Activated CD4-positive, alpha-beta T cell treated with anti-CD3 and anti-CD28 coated beads, Interleukin-10, Interleukin-2, amounts not matched to agents 100 ng/mL and 50 ng/mL, durations not matched to agents 16 hours and 8 hours (primary cell): ENCODE results near the gene KPNA6.
"Not testable (repeated sequence)": the region's sequence is repeated elsewhere in the genome, so short reads cannot be mapped to it uniquely, and the experiment has no call there.

Experiments
- DNase-seq: peaks from one replicate; pipeline ENCODE4 v3.0.0-alpha.2; 2020

Gene KPNA6

DNA sequence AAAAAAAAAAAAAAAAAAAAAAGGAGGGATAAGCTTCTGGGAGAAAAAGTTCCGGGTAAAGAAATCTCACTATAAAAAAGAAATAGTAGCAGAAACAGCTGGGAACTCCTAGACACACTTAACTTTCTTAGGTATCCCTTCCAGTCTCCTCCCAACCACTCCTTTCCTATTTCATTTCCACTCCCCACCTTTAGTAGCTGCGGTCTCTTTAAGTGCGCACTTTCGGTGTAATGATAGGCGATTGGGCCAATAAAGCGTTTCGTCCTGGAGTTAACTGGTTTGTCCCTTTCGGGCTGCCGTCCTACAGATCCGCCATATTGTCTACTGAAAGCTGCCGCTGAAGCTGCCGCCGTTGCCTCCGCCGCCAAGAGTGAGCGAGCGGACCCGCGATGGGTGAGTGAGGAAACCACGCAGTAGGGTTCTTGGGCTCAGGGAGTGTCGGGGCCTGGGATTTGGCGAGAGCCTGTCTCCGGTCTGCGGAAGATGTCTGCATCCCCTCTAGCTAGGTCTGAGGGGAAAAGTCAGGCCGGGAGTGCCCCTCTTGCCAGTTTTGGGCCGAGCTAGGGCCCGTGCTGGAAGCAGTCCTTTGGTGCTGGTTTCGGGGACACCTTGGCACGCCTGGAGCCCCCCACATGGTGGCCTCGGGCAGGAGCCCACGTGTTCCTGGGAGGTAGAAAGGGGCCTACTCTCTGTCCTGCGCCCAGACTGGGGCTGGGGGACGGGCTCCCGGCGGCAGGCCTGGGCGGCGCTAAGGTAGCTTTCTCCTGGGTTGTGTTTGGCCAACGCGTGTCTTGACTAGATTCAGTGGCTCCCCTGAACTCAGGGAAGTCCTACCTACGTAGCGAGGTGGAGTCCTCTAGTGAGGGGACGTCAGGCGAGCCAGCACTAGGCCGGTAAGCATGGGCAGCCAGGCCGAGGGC lies at the start of gene KPNA6:
Gene KPNA6 (plus strand): TSS at position 315 of the 920 bp plus-strand sequence. CDS start 75 bp downstream, at position 390.
- peak; percentile 95 for DNase-seq

DNA sequence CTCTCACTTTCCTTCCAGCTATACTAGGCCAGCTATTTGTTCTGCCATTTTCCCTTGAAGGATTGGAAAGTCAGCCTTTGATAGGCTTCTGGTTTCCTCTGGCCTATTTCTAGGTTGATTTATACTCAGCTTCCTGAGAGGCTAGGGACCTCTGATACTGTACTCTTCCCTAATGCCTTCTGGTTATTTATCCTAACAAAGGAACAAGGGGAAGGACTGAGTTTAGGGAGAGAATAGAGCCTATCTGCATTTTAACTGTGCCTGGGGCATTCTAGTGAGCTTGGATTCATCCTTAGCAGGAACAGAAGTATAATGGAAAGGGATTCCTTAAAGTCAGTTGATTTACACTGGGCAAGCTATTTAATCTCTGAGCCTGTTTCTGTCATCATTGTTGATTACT lies 46.9 kb upstream of the KPNA6 start:
- DNase-seq: no peak

DNA sequence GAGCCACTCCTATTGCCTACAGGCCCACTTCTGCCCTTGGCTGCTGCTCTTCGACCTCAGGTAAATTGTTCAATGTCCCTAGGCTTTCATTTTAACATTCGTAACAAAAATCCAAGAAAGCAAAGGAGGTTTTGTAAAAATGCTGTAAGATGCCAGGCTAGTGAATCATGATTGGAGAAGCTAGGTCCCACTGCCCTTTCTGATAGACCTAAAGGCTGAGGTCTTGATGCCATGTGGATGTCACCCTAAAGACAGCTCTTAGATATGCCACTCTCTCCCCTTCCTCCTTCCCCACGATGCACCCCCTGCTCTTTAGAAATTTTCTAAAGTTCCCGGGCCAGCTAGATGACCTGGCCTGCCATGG lies 45.0 kb upstream of the KPNA6 start:
- DNase-seq: no peak

DNA sequence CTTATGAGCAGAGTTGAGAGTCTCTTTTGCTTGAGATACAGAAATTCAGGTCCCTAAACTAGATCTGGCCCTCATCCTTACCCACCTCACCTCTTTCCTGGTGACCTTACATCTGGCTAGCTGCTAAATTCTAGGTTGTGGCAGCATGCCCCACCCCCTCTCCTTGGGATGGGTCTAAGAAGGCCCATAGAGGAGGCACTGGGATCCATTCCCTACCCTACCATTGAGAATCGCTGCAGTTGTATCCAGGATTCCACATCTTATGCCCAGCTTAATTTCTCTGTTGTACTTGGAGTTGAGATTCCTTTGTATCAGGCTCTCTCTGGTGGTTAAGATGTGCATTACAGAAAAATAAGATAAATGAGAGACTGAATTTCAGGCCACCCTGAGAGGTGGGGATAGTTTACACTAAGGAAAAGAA lies 44.6 kb upstream of the KPNA6 start:
- peak; percentile 36 for DNase-seq

DNA sequence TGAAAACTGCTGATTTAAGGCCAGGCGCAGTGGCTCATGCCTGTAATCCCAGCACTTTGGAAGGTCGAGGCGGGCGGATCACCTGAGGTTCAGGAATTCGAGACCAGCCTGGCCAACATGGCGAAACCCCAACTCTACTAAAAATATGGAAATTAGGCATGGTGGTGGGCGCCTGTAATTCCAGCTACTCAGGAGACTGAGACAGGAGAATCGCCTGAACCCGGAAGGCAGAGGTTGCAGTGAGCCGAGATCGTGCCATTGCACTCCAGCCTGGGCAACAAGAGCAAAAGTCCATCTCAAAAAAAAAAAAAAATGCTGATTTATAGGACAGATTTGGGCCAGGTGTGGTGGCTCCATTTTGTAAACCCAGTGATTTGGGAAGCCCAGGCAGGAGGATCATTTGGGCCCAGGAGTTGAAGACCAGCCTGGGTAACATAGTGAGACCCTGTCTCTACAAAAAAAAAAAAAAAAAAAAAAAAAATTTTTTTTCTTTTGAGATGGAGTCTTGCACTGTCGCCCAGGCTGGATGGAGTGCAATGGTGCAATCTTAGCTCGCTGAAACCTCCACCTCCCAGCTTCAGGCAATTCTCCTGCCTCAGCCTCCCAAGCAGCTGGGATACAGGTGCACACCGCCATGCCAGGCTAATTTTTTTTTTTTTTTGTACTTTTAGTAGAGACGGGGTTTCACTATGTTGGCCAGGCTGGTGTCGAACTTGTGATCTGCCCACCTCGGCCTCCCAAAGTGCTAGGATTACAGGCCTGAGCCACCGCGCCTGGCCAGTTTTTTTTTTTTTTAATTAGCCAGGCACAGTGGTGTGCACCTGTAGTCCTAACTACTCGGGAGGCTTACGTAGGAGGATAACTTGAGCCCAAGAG lies 42.0 kb upstream of the KPNA6 start:
- not testable (repeated sequence) for DNase-seq

DNA sequence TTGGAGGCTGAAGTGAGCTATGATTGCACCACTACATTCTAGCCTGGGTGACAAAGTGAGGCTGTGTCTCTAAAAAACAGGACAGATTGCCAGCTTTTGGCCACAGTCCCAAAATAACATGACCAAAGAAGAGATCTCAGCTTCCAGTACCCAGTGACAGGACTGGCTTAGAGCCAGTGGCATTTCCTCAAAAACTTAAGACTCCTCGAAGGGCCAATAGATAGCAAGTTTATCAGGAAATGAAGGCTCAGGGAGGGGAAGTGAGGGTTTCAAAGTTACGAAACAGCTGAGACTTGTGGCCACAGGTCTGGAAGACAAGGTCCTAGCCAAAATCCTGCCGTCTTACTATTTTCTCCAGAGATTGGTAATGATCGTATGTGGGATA lies 41.4 kb upstream of the KPNA6 start:
- peak; percentile 56 for DNase-seq

DNA sequence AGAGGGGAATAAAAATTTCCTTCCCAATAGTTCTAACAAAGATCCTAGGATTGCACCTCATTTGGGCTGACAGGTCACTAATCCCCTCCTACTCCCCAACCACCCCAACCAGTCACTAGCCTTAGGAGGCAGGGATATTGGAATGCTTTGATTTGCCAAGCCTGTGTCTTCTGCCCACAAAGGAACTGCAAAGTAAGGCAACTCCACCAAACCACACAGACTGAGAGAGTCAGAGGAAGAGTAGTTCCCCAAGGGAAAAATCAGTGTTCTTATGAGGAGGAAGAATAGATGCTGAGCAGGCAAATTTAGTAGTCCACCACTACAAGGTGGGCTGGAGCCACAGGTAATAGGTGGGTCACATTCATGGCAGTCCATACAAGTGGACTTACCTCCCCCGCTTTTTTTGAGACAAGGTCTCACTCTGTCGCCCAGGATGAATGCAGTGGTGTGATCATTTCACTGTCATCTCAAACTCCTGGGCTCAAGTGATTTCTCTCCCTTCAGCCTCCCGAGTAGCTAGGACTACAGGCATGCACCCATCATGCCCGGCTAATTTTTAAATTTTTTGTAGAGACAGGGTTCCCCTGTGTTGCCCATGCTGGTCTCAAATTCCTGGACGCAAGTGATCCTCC lies 38.8 kb upstream of the KPNA6 start:
- no peak for DNase-seq

DNA sequence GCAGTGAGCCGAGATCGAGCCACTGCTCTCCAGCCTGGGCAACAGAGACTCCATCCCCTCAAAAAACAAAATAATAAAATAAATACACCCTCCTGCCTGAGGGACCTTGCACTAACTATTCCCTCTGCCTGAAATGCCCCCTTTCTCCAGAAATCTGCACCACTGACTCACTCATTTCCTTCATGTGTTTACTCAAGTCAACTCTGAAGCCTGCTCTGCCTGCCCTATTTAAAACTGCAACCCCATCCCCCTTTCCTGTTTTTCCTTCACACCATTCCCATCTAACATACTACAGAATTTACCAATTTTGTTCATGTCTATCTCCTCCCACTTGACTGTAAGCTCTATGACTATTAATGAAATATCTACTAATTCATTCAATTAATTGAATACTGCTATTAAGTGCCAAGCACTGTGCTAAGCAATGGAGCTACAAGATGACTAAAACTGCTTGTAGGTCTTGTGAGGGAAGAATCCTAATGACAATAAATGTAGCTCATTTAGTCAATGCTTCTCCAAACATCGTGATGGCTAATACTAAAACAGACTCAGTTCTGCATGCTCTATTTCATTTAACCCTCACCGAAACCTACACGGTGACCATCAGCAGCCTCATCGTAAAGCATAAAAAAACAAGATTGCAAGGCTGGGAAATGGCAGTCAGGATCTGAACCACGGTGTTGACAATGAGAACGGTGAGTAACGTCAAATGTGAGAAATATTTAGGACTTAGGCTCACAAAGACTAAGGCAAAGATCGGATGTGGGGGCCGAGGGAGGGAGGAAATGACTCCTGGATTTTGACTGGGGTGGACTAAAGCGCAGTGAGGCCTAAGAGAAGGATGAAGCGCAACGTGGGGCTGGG lies 35.9 kb upstream of the KPNA6 start:
- DNase-seq: no peak

DNA sequence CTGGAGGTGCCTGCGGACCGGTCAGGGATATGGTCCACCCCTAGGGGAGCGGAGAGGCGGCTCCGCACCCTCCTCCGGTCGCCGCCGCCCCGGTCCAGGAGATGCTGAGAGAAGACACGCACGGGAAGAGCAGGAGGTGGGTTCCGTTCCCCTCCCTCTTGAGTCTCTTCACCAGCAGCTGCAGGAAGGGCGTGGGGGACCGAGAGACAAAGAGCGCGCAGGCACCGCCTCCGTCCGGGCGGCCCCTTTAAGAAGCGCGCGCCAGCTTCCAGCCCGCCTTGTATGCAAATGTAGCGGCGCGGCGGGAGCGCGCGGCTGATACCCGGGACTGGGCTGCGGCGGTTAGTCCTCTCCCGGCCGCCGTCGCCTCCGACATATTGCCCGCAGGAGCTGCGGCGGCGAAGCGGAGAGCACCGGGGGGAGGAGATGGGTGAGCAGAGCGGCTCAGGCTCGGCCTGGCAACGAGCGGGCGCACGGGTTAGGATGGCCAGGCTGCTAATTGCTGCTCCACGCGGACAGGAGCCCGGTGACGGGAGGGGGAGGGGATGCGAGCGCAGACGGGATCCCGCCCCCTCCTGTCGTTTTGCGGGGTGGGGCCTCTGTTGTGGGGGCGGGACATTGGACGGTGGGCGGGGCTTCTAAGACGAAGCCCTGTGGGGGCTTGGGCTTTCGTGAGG lies 35.1 kb upstream of the KPNA6 start, which contains the start of gene TMEM39B:
Gene TMEM39B (plus strand): TSS at position 318 of the 677 bp plus-strand sequence. CDS start 109 bp downstream, at position 427.
- DNase-seq: peak; percentile 97

DNA sequence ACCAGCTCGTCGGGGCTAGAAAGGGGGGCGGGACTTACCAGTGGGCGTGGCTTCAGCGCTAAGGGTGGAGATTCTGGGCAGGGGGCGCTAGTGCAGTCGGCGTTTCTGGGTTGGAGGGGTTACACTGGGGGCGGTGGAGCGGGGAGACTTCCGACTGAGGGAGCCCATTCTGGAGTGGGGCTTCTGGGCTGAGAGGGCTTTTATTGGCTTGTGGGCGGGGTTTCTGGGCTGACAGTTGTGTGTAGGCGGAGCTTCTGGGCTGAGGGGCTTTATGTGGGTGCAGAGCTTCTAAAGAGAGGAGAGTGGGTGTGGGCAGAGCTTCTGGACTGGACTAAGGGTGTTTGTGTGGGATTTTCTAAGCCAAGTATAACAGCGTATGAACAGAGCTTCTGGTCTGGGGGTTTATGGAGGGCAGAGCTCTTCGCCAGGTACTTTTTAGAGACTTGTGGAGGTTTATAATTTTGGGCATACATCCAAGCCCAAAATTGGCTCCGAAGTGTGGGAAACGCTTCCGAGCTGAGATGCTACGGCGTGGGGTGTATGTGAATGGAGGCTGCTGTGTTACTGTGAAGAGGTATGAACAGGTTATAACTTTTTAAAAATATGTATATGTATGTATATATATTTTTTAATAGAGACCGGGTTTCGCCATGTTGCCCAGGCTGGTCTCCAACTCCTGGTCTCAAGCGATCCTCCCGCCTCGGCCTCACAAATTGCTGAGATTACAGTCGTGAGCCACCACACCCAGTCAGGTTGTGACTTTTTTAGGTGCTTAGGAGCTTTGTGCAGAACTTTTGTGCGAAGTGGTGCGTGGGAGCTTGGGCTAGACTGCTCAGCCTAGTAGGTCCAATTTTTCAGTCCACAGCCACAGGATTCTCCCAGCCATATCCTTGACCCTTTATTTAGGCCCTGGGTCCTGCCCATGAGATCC lies 34.3 kb upstream of the KPNA6 start:
- DNase-seq: no peak

DNA sequence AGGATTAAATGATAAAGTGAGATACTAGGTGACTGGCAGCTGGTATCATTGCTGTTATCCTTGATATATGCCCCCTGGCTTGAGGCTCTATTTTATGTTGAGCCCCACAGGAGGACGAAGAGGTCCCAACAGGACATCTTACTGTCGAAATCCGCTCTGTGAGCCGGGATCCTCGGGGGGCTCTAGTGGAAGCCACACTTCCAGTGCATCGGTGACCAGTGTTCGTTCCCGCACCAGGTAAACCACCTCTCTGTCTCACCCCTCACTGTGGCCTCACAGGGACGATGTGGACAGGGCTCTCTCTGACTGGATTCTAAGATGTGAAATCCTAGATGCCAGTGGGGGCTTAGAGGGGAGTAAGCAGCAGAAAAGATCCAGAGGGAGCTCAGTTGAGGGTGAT lies 33.0 kb upstream of the KPNA6 start:
- no peak for DNase-seq

DNA sequence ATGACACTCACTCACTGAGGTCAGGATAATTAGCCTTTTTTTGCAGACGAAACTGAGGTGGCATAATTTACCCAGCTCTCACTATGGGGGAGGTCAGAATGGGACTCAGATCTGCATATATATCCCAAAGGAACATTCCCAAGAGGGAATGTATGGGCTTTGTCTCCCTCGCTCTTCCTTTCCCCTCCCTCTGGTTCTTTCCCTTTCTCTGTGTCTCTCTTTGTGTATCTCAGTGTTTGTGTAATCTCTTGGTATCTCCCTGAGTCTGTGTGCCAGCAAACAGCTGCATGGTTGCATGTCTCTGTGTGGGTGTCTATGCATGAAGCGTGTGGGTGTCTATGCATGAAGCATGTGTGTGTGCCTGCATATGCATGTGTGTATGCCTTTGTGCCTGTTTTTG lies 30.4 kb upstream of the KPNA6 start:
- no peak for DNase-seq

DNA sequence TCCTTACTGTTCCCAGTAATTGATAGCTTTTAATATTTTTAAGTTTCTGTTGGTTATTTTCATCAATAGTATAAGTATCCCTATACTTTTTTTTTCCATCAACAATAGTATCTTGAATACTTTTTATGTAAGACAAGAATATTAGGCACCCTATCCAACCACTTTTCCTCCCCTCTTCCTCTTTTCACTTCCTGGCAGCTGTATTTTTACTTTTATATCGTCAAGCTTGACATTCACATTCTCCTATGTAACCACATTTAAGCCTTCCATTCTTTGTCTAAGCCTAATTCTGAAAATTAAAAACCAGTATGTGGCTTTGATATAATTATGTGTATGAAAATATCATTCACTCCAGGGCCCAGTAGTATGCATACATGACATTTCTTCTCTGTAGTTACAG lies 25.8 kb upstream of the KPNA6 start:
- no peak for DNase-seq

DNA sequence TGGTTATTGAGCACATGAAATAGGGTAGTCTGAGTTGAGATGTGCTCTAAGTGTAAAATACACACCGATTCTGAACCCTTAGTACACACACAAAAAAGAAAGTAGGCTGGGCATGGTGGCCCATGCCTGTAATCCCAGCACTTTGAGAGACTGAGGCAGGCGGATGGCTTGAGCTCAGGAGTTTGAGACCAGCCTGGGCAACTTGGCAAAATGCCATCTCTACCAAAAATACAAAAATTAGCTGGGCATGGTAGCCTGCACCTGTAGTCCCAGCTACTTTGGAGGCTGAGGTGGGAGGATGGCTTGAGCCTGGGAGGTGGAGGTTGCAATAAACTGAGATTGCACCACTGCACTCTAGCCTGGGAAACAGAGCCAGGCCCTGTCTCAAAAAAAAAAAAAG lies 21.5 kb upstream of the KPNA6 start:
- DNase-seq: not testable (repeated sequence)

DNA sequence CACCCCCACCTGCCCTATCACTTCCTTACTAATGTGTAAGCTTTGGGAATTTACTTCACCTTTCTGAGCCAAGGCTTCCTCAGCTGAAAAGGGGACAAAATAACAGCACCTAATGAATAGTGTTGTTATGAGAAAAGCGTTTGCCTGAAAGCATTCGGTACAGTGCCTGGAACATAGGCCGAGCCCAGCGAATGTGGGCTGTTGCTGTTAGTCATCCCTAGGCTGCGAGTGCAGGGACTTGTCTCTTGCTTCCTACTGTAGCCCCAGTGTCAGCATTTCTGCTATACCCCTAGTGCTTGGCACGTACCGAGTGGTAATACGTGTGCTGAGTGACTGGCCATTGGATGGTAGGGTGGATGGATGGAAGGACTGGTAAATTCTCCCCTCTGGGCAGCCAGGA lies 16.7 kb upstream of the KPNA6 start:
- no peak for DNase-seq

DNA sequence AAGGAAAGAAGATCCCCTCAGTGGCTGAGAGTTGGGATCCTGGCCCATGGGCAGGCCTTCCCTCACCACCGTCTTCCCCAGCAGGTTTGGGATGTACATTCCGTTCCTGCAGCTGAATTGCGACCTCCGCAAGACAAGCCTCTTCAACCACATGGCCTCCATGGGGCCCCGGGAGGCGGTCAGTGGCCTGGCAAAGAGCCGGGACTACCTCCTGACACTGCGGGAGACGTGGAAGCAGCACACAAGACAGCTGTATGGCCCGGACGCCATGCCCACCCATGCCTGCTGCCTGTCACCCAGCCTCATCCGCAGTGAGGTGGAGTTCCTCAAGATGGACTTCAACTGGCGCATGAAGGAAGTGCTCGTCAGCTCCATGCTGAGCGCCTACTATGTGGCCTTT lies 16.3 kb upstream of the KPNA6 start:
- no peak for DNase-seq

DNA sequence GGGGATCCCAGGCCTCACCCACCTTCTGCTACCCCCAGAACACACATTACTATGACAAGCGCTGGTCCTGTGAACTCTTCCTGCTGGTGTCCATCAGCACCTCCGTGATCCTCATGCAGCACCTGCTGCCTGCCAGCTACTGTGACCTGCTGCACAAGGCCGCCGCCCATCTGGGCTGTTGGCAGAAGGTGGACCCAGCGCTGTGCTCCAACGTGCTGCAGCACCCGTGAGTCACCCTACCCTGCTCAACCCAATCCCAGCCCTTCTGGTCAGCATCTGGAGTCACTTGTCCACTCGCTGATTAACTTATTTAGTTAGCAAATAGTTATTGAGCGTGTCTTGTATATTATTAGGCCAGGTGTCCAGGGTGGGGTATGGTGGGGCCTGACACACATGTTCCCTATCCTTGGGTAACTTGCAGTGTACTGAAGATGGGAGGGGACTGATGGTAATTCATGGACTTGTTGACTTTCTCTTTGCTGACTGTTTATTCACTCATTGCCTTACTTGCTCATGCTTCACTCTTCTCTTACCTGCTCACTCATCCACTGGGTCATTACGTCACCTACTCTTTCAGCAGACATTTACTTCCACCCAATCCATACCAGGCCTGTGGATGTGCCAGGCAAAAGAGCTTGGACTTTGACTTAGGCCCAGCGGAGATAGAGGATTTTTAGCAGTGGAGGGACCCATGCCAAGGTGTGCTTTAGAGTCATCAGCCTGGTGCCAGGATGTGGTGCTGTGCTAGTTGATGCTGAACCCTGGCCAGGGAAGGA lies 12.9 kb upstream of the KPNA6 start:
- no peak for DNase-seq

DNA sequence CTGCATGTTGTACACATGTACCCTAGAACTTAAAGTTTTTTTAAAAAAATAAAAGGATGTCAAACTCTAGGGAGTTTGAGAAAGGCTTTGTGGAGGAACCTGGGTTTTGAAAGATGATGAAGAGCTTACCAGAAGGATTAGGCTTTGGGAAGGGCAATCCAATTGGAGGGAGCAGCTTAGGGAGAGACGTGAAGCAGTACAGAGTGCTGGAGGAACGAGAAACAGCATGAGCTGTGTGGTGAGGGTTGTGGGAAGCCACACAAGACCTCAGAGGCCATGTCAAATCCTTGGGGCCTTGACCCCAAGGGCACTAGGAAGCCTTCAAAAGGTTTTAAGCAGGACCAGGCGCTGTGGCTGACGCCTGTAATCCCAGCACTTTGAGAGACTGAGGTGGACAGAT lies 8.4 kb upstream of the KPNA6 start:
- no peak for DNase-seq

DNA sequence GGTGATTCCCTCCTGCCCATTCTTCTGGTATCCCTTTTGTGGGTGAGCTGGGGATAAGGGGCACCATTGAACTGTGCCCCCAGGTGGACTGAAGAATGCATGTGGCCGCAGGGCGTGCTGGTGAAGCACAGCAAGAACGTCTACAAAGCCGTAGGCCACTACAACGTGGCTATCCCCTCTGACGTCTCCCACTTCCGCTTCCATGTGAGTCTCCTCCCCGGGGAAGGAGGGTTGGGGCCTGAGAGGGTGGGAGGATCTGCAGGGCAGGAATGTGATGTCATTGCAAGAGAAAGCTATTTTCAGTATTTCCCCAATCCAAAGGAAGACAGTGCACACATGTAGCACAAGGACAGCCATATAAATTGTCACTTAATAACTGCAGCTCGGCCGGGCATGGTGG lies 7.5 kb upstream of the KPNA6 start:
- DNase-seq: no peak
